K562 (cell line): ENCODE data around the gene SNAPC5.

Experiments used
- POLR2A ChIP-seq: fragments of 450-650 bp; conservative IDR thresholded peaks from 2 replicates; pipeline ENCODE4 v1.6.1; 2016
- TF ChIP-seq, protein P1 (sequence below), 2 experiments: fragments of 200-800 bp in 1 of 2; sonication (Bioruptor generic) in 1 of 2; sonication (generic) in 1 of 2; formaldehyde crosslinking in 1 of 2; IDR thresholded peaks in 1 of 2; conservative IDR thresholded peaks in 1 of 2; 2 replicates each; pipeline versions ENCODE4 v1.5.0 to v1.6.1; 2016 to 2020; ENCODE audit warnings: missing compliant biosample characterization in 1 of 2, missing genetic modification characterization in 1 of 2, missing genetic modification reagents in 1 of 2
- TF ChIP-seq, protein P2 (sequence below): fragments of 250-450 bp; sonication (Bioruptor Pico); IDR thresholded peaks from 2 replicates; pipeline ENCODE4 v1.5.0; 2020; ENCODE audit warnings: mild to moderate bottlenecking

DNA sequence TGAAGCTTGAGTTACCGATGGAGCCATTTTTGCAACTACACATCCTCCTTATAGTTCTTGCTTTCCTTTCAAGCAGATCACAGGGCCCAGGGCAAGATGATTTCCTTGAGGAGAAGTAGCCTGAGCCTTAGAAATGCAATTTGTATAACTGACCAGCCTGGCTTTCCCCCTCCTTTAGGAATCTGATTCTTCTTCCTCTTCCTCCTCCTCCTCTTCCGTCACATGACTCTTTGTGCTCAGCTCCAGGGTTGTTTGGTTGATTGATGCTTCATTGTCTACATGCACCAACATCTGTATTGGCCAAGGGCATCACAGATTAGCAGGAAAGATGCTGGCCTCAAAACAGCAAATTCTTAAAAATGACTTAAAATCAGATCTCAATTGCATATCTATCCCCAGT lies 3.3 kb downstream of the SNAPC5 start:
- no peak; the same call in 1 of the 2 replicates for TF ChIP-seq POLR2A
- TF ChIP-seq, protein P1, sequence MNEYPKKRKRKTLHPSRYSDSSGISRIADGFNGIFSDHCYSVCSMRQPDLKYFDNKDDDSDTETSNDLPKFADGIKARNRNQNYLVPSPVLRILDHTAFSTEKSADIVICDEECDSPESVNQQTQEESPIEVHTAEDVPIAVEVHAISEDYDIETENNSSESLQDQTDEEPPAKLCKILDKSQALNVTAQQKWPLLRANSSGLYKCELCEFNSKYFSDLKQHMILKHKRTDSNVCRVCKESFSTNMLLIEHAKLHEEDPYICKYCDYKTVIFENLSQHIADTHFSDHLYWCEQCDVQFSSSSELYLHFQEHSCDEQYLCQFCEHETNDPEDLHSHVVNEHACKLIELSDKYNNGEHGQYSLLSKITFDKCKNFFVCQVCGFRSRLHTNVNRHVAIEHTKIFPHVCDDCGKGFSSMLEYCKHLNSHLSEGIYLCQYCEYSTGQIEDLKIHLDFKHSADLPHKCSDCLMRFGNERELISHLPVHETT (CRISPR knock-in tag; conservative IDR thresholded peaks at IDR 0.05 in 1 of 2, IDR thresholded peaks at IDR 0.05 in 1 of 2): no peak
- TF ChIP-seq, protein P2, sequence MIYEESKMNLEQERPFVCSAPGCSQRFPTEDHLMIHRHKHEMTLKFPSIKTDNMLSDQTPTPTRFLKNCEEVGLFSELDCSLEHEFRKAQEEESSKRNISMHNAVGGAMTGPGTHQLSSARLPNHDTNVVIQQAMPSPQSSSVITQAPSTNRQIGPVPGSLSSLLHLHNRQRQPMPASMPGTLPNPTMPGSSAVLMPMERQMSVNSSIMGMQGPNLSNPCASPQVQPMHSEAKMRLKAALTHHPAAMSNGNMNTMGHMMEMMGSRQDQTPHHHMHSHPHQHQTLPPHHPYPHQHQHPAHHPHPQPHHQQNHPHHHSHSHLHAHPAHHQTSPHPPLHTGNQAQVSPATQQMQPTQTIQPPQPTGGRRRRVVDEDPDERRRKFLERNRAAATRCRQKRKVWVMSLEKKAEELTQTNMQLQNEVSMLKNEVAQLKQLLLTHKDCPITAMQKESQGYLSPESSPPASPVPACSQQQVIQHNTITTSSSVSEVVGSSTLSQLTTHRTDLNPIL (CRISPR knock-in tag): no peak
